ENCODE measurements around the gene TSPAN18.

DNA sequence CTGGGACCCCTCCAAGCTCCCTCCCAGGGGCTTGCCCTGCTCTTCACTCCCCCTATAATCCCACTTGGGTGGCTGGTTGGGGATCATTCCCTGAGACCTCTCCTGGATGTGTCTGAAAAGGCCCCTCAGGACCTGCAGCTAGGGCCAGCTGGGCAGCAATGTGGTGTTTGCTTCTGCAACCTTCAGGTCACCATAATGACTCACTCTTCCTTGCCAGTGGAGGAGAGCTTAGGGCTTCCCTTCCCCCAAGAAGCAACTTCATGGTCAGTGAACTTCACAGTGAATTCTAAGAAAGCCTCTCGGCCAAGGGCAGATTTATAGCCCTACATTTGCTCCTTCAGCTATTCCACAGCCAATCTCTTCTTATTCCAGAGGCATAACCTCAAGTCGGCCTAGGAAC, 45.1 kb upstream of the TSPAN18 start:
- TF ChIP-seq EZH2 (optimal IDR thresholded peaks at IDR 0.05; ENCODE audit: low read depth, low read length) (no peak), EZH2phosphoT487 (IDR thresholded peaks at IDR 0.05; ENCODE audit: low read length) (no peak)
- TF ChIP-seq, protein P1, sequence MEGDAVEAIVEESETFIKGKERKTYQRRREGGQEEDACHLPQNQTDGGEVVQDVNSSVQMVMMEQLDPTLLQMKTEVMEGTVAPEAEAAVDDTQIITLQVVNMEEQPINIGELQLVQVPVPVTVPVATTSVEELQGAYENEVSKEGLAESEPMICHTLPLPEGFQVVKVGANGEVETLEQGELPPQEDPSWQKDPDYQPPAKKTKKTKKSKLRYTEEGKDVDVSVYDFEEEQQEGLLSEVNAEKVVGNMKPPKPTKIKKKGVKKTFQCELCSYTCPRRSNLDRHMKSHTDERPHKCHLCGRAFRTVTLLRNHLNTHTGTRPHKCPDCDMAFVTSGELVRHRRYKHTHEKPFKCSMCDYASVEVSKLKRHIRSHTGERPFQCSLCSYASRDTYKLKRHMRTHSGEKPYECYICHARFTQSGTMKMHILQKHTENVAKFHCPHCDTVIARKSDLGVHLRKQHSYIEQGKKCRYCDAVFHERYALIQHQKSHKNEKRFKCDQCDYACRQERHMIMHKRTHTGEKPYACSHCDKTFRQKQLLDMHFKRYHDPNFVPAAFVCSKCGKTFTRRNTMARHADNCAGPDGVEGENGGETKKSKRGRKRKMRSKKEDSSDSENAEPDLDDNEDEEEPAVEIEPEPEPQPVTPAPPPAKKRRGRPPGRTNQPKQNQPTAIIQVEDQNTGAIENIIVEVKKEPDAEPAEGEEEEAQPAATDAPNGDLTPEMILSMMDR (IDR thresholded peaks at IDR 0.05; ENCODE audit: low read length) = no peak
